WI38 (cell line): ENCODE results near the gene TTC1.

Source experiments
- H3K4me3 ChIP-seq: 2 replicates; pipeline ENCODE4 v1.5.1; 2011; ENCODE audit warnings: low read depth, mild to moderate bottlenecking, control low read depth, low read length
- TF ChIP-seq, protein P1 (sequence below): IDR thresholded peaks from 2 replicates; pipeline ENCODE4 v1.5.1; 2012; ENCODE audit warnings: low read depth, mild to moderate bottlenecking, control low read depth, low read length

The TTC1 gene

DNA sequence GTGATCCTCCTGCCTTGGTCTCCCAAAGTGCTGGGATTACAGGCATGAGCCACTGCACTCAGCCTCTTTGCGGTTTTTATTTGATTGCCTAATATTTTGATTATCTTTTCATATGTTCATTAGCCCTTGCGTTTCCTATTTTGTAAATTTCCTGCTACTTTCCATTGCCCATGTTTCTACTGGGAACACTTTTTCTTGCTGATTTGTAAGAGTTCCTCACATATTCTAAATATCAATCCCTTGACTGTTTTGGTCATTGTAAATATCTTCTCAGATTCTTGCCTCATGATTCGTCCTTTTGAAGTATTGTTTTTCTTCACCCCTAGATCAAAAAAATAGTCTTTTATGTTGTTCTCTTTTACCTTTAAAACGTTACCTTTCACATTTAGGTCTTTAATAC is 37.9 kb upstream of the TTC1 start:
- H3K4me3 ChIP-seq = no peak overlapping the region
- TF ChIP-seq, protein P1, sequence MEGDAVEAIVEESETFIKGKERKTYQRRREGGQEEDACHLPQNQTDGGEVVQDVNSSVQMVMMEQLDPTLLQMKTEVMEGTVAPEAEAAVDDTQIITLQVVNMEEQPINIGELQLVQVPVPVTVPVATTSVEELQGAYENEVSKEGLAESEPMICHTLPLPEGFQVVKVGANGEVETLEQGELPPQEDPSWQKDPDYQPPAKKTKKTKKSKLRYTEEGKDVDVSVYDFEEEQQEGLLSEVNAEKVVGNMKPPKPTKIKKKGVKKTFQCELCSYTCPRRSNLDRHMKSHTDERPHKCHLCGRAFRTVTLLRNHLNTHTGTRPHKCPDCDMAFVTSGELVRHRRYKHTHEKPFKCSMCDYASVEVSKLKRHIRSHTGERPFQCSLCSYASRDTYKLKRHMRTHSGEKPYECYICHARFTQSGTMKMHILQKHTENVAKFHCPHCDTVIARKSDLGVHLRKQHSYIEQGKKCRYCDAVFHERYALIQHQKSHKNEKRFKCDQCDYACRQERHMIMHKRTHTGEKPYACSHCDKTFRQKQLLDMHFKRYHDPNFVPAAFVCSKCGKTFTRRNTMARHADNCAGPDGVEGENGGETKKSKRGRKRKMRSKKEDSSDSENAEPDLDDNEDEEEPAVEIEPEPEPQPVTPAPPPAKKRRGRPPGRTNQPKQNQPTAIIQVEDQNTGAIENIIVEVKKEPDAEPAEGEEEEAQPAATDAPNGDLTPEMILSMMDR = no peak

DNA sequence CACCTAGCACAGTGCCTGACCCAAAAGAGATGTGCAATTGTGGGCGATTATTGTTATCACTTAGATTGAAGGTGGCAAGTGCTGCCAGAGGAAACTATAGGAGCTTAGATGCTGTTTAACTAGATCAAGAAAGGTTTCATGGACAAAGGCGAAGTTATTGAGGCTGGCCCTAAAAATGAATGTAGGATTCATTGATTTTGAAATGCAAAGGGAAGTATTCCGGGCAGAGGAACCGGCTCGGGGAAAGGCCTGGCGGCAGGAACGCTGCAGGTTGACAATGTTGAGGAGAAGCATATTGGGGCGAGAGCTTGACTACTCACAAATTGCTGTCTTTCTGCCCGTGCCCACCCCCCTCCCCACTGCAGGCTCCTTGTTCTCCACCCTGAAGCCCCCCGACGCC is 37.4 kb upstream of the TTC1 start:
- TF ChIP-seq, protein P1 = no peak
- no peak overlapping the region for H3K4me3 ChIP-seq

DNA sequence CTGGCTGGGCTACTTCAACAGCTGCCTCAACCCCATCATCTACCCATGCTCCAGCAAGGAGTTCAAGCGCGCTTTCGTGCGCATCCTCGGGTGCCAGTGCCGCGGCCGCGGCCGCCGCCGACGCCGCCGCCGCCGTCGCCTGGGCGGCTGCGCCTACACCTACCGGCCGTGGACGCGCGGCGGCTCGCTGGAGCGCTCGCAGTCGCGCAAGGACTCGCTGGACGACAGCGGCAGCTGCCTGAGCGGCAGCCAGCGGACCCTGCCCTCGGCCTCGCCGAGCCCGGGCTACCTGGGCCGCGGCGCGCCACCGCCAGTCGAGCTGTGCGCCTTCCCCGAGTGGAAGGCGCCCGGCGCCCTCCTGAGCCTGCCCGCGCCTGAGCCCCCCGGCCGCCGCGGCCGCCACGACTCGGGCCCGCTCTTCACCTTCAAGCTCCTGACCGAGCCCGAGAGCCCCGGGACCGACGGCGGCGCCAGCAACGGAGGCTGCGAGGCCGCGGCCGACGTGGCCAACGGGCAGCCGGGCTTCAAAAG is 36.9 kb upstream of the TTC1 start:
- TF ChIP-seq, protein P1 = no peak
- no peak overlapping the region for H3K4me3 ChIP-seq

DNA sequence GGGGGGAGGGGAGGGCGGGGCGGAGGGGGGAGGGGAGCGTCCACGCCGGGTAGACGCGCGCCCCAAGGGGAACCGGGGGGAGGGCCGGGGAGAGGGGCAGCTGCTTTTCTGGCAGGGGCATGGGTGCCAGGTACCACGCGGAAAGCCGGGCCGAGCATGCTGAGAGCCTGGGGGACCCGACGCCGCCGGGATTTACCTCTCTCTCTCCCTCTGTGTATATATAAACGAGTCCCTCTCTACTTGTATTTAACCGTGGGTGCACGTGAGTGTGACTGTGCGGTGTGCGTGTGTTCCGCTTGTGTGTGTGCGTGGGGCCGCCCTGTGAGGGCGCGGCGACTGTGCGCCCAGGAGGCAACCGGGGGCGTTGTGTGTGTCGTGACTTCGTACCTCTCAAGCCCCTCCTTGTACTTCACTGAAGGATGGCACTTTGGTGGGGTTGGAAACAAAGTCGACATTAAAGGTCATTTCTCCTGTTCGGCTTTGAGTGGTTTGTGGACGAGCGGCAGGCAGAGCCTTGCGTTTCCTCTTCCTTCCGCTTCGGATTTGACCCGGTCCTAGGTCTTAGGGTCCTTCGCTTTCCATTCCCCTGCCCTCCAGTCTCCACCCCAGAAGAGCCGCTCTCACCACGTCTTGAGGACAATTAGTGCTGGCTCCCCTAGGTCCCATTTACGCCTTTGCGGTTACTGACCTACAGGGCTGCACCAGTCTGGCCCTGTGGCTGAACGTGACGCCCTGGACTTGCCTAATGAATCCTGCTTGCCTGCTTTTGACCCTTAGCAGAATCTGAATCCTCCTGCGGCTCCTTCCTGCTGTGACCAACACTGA is 36.2 kb upstream of the TTC1 start:
- no peak overlapping the region for H3K4me3 ChIP-seq
- TF ChIP-seq, protein P1 = no peak

DNA sequence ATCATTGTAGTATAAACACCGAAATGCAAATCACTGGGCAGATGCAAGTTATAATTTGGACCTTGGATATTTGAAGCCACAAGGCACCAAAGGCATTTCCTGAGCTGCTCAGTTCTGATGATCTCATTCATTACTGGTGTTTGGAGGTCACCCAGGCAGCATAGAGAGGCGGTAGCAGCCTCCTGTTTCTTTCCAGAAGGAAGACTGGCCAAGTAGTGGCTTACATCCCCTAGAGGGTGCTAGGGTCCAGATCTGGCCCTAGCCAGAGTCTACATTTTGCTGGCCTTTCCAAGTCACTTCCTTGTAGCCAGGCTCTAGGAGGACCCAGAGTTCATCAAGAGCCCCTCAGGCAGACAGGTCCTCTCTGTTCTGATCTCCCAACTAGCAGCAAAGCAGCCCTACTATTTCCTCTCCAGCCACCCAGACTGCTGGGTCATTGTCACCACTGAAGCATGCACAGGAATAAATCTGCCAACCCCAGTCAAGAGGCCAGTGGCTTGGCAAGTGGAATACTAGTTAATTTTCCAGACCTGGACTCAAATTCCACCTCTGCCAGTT is 33.4 kb upstream of the TTC1 start:
- no peak overlapping the region for H3K4me3 ChIP-seq
- TF ChIP-seq, protein P1 = peak; percentile 56

DNA sequence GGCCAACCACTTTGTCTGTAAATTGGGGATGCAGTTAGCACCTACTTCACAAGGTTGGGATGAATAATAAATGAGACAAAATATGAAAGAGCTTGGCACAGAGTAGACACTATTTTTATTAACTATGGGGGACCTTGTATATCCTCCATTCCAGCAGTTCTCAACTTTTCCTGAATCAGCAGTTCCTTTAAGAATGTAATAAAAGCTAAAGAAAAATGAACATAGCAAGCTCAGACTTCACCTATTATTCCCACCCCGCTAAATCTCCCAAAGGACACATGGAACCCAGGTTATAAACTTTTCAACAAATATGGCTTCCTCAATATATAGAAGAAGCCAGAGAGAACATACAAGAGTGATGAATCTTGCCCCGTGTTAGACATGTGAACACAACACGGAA is 32.0 kb upstream of the TTC1 start:
- TF ChIP-seq, protein P1 = no peak
- H3K4me3 ChIP-seq = no peak overlapping the region

DNA sequence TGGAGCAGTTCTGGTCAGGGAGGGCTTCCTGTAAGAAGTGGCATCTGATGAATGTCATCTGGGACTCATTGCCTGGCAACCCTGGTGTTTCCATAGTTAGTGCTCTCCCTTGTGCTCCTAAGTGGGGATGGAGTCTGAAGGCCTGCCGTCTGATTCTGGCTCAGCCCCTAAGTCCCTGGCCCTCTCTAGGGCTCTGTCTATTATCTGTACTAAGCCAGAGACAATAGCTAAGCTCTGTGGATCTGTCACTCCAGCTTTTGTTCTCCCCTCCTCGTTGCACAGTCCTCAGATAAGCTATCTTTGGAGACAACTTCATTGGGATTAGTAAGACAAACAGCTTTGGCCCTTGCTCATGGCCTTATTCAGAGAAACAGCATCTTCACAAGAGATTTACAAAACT is 30.6 kb upstream of the TTC1 start:
- TF ChIP-seq, protein P1 = no peak
- H3K4me3 ChIP-seq = no peak overlapping the region
